ENCODE results near the gene ZNF765.
A peak's percentile ranks its signal among the peaks of the same experiment; 100 is the strongest.

- TF ChIP-seq, protein P1, sequence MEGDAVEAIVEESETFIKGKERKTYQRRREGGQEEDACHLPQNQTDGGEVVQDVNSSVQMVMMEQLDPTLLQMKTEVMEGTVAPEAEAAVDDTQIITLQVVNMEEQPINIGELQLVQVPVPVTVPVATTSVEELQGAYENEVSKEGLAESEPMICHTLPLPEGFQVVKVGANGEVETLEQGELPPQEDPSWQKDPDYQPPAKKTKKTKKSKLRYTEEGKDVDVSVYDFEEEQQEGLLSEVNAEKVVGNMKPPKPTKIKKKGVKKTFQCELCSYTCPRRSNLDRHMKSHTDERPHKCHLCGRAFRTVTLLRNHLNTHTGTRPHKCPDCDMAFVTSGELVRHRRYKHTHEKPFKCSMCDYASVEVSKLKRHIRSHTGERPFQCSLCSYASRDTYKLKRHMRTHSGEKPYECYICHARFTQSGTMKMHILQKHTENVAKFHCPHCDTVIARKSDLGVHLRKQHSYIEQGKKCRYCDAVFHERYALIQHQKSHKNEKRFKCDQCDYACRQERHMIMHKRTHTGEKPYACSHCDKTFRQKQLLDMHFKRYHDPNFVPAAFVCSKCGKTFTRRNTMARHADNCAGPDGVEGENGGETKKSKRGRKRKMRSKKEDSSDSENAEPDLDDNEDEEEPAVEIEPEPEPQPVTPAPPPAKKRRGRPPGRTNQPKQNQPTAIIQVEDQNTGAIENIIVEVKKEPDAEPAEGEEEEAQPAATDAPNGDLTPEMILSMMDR (IDR thresholded peaks at IDR 0.05; ENCODE audit: insufficient read depth, low read length), result no peak
- TF ChIP-seq POLR2AphosphoS5 (IDR thresholded peaks at IDR 0.05; ENCODE audit: low read depth), result peak; percentile 83
Measured at GRCh38 chr19:53431399-53432087, 36.6 kb downstream of the ZNF765 start, which contains the start of gene ZNF761.
